Measurements from ENCODE around the gene KCNG4. TPM values are rescaled to one million over a fixed set of nuclear protein-coding genes. Genes with fewer than 3 reads are reported as not detected.
A peak's percentile ranks its signal among the peaks of the same experiment; 100 is the strongest.

The KCNG4 gene
- total and polyA plus RNA-seq, 2 of the 8 experiments (the other 6 are each of a cell fraction or from before 2014, with no cell fraction given), result not detected

DNA sequence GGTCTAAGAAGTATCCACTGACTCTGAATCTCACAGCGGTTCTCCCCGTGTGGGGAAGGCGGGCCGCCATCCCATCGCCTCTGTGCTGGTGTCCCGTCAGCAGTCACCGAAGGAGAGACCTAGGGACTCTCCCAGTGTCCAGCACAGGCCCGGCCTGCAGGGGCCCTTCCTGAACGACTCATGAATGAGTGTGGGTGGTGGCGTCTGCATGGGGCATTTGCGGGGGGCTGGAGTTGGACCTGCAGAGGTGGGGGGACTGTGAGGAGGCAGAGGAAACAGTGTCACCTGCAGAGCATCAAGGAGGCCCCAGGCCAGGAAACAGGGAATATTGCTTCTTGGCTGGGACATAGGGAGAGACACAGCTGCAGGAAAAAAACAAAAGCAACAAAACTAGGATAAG is 10.3 kb downstream of the KCNG4 start:
- no peak overlapping the region for H4K8ac ChIP-seq (ENCODE audit: extremely low read depth, insufficient read depth, low read length)

More for the DNA sequence above, 10.3 kb downstream of the KCNG4 start:
- Histone ChIP-seq H3K9ac (replicated peaks in 1 of 4; ENCODE audit: extremely low read depth in 1 of 4, low read depth in 3 of 4, low read length in 3 of 4) (no peak overlapping the region), H4K91ac (replicated peaks; ENCODE audit: insufficient read length, low read length) (peak overlapping the region; percentile 37), H3K14ac (ENCODE audit: insufficient read length) (no peak overlapping the region), H3K56ac (replicated peaks; ENCODE audit: insufficient read length, low read depth, low read length) (no peak overlapping the region), H3K4me3 (ENCODE audit: extremely low read depth in 1 of 4, insufficient read depth in 2 of 4, low read depth in 3 of 4, low read length in 4 of 4) (no peak overlapping the region), H3K36me3 (ENCODE audit: control insufficient read depth in 2 of 4, insufficient read depth in 4 of 4, low read length in 3 of 4) (no peaks in the 10 kb centered on the region), H2BK12ac (ENCODE audit: low read depth, low read length) (no peak overlapping the region), H2BK120ac (replicated peaks; ENCODE audit: low read depth, low read length) (no peak overlapping the region), H2AFZ (ENCODE audit: low read length) (no peak overlapping the region; the same call in 1 of the 2 replicates), H3K23ac (ENCODE audit: insufficient read length) (no peak overlapping the region), H3K4me1 (replicated peaks in 1 of 4; ENCODE audit: control insufficient read depth in 3 of 4, insufficient read depth in 4 of 4, low read length in 3 of 4) (peaks cover 0 to 12% (median 6%) of the 10 kb centered on the region in 4 experiments; a peak in 6 of 7 replicates), H3K79me2 (ENCODE audit: control insufficient read depth in 1 of 2, insufficient read depth in 2 of 2, low read length in 2 of 2) (no peaks in the 10 kb centered on the region), H3K18ac (ENCODE audit: extremely low read depth, low read length) (no peak overlapping the region), H3K27me3 (replicated peaks in 1 of 4; ENCODE audit: control insufficient read depth in 3 of 4, extremely low read depth in 1 of 4, insufficient read depth in 3 of 4, low read length in 3 of 4) (no peaks in the 10 kb centered on the region), H3K4me2 (ENCODE audit: insufficient read depth in 1 of 2, low read depth in 2 of 2, low read length in 2 of 2) (no peak overlapping the region), H3K79me1 (ENCODE audit: low read depth, low read length) (no peaks in the 10 kb centered on the region), H3K9me3 (ENCODE audit: insufficient read depth in 2 of 2, low read depth in 1 of 2, low read length in 1 of 2) (no peaks in the 10 kb centered on the region), H2BK5ac (ENCODE audit: low read depth, low read length) (no peak overlapping the region), H3K27ac (ENCODE audit: low read depth, low read length) (no peak overlapping the region), H2BK20ac (ENCODE audit: low read length) (no peak overlapping the region), H2AK5ac (ENCODE audit: low read depth, low read length) (no peak overlapping the region), H4K5ac (ENCODE audit: insufficient read length, low read depth, low read length) (no peak overlapping the region), H2BK15ac (ENCODE audit: low read length) (no peak overlapping the region; the same call in 1 of the 2 replicates), H3K23me2 (ENCODE audit: low read depth, low read length) (no peaks in the 10 kb centered on the region), H4K20me1 (replicated peaks in 1 of 2; ENCODE audit: control insufficient read depth in 1 of 2, insufficient read depth in 2 of 2, low read length in 2 of 2) (no peaks in the 10 kb centered on the region), H3K4ac (replicated peaks; ENCODE audit: insufficient read length, low read depth, low read length) (no peak overlapping the region)
- TF ChIP-seq, protein P1, sequence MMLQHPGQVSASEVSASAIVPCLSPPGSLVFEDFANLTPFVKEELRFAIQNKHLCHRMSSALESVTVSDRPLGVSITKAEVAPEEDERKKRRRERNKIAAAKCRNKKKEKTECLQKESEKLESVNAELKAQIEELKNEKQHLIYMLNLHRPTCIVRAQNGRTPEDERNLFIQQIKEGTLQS (IDR thresholded peaks at IDR 0.05; ENCODE audit: insufficient read depth, low read depth, low read length), result no peak
- TF ChIP-seq KDM5A (IDR thresholded peaks at IDR 0.05; ENCODE audit: low read length), result no peak
- TF ChIP-seq SIRT6 (IDR thresholded peaks at IDR 0.05; ENCODE audit: low read length), result no peak
- no peak for TF ChIP-seq CTBP2 (IDR thresholded peaks at IDR 0.05; ENCODE audit: borderline replicate concordance, insufficient read depth, insufficient read length, low read length)
- TF ChIP-seq TAF7 (optimal IDR thresholded peaks at IDR 0.05; ENCODE audit: borderline replicate concordance, low read depth, low read length), result no peak
- TF ChIP-seq TEAD4 (IDR thresholded peaks at IDR 0.05; ENCODE audit: low read depth, low read length), result no peak
- no peak for TF ChIP-seq RAD21 (IDR thresholded peaks at IDR 0.05 in 1 of 2, conservative IDR thresholded peaks at IDR 0.05 in 1 of 2; ENCODE audit: low read depth in 2 of 2, low read length in 2 of 2)
- TF ChIP-seq SUZ12 (IDR thresholded peaks at IDR 0.05; ENCODE audit: low read length), result no peak
- TF ChIP-seq EP300 (IDR thresholded peaks at IDR 0.05; ENCODE audit: borderline replicate concordance in 1 of 2, low read depth in 2 of 2, low read length in 2 of 2), result no peak
- no peak for TF ChIP-seq SP2 (IDR thresholded peaks at IDR 0.05; ENCODE audit: low read length)
- TF ChIP-seq TCF12 (IDR thresholded peaks at IDR 0.05; ENCODE audit: low read depth, low read length), result no peak
- TF ChIP-seq BCL11A (IDR thresholded peaks at IDR 0.05; ENCODE audit: low read depth in 2 of 2, low read length in 2 of 2), result no peak
- TF ChIP-seq SP4 (IDR thresholded peaks at IDR 0.05; ENCODE audit: low read length), result no peak
- DNase-seq (ENCODE audit: low read depth in 1 of 2, low spot score in 2 of 2), result no peak
- ChIA-PET POLR2A (ENCODE audit: partially characterized antibody) (interaction anchor here (1.0 kb wide), 1 partner anchor 10 kb away, joined by 3 read pairs; no protein-coding TSS in a partner anchor), CTCF (ENCODE audit: partially characterized antibody) (interaction anchor here (0.6 to 1.7 kb wide), 4 partner anchors 10 to 214 kb away, joined by 3 read pairs; partner anchors contain the start of gene KCNG4)
- 87% methylated on average over 9 of the region's 11 CpGs; no CpG with 5 or more reads in 1 of the 2 experiments for WGBS, 2 experiments (ENCODE audit: extremely low coverage in 1 of 2, insufficient coverage in 1 of 2, insufficient read length in 1 of 2, insufficient replicate concordance in 2 of 2, low coverage in 1 of 2, low lambda C conversion rate in 2 of 2, missing lambda C conversion rate in 1 of 2)
- no peak for FAIRE-seq

Data from H1 (cell line).